B cell (primary cell): ENCODE results near the gene MTMR4. TPM values are rescaled to one million over a fixed set of nuclear protein-coding genes. Genes with fewer than 3 reads are reported as not detected.

Source experiments
- ATAC-seq: fragments of 200-7000 bp; cut with Tn5 transposase; one replicate; pipeline ENCODE4 v1.10.0; 2021; ENCODE audit warnings: low read depth, mild to moderate bottlenecking, moderate number of reproducible peaks, moderate library complexity
- CTCF ChIA-PET: fragments of 350-600 bp; sonication (Branson Sonifier 250); formaldehyde crosslinking; loops from one replicate; lab custom pipeline; 2021; ENCODE audit warnings: antibody characterized with exemption, inconsistent platforms; lab: Charles Lee
- POLR2A ChIA-PET: fragments of 350-600 bp; sonication (Branson Sonifier 250); formaldehyde crosslinking; loops from one replicate; lab custom pipeline; 2021; ENCODE audit warnings: antibody characterized with exemption; lab: Charles Lee
- DNase-seq: peaks from one replicate; pipeline ENCODE4 v3.0.0; 2013
- H2AFZ ChIP-seq: 2 replicates; pipeline ENCODE4 v1.6.1; 2012; ENCODE audit warnings: mild to moderate bottlenecking, low read depth, low read length; ENCODE audit not compliant: insufficient read depth, poor library complexity, severe bottlenecking
- H3K27ac ChIP-seq, 2 donors: 1 replicate in 1 of 2; 2 replicates in 1 of 2; pipeline ENCODE4 v1.5.1; 2012 to 2013; ENCODE audit warnings: low read length in 2 of 2, mild to moderate bottlenecking in 2 of 2, moderate library complexity in 1 of 2
- H3K27me3 ChIP-seq, 4 experiments: fragments of 200-600 bp in 1 of 4; sonication (generic) in 1 of 4; replicated peaks in 1 of 4; 1 replicate in 2 of 4; 2 replicates in 2 of 4; pipeline versions ENCODE4 v1.6.1 to v1.7.0; 2013 to 2016; ENCODE audit warnings: low read length in 3 of 4, mild to moderate bottlenecking in 2 of 4, mixed read lengths in 1 of 4, moderate library complexity in 1 of 4; ENCODE audit not compliant: insufficient read depth in 4 of 4, control insufficient read depth in 3 of 4; ENCODE audit errors: control extremely low read depth in 1 of 4
- H3K36me3 ChIP-seq, 2 experiments: replicated peaks in 1 of 2; 1 replicate in 1 of 2; 2 replicates in 1 of 2; pipeline versions ENCODE4 v1.6.1 to v1.7.1; 2013; ENCODE audit warnings: low read length in 1 of 2; ENCODE audit not compliant: insufficient read depth in 2 of 2, control insufficient read depth in 1 of 2; ENCODE audit errors: control extremely low read depth in 1 of 2, extremely low read depth in 1 of 2
- H3K4me1 ChIP-seq, 2 donors: fragments of 200-600 bp in 1 of 2; sonication (generic) in 1 of 2; 1 replicate in 1 of 2; 2 replicates in 1 of 2; pipeline versions ENCODE4 v1.5.1 to v1.6.1; 2013 to 2017; ENCODE audit warnings: low read length in 2 of 2; ENCODE audit not compliant: control insufficient read depth in 2 of 2, insufficient read depth in 2 of 2
- H3K4me2 ChIP-seq: replicated peaks from 2 replicates; pipeline ENCODE3; 2012; ENCODE audit warnings: mild to moderate bottlenecking, low read depth, low read length; ENCODE audit not compliant: poor library complexity, severe bottlenecking
- H3K4me3 ChIP-seq, 5 experiments: fragments of 200-600 bp in 1 of 5; sonication (generic) in 1 of 5; 1 replicate in 3 of 5; 2 replicates in 2 of 5; pipeline versions ENCODE4 v1.5.1 to v1.7.0; 2011 to 2016; ENCODE audit warnings: low read length in 4 of 5, mild to moderate bottlenecking in 4 of 5, low read depth in 2 of 5, control low read depth in 1 of 5, moderate library complexity in 1 of 5; ENCODE audit not compliant: insufficient read depth in 1 of 5; ENCODE audit errors: control extremely low read depth in 1 of 5, extremely low read depth in 1 of 5
- H3K79me2 ChIP-seq: fragments of 200-600 bp; sonication (generic); one replicate; pipeline ENCODE4 v1.6.0; 2016; ENCODE audit warnings: low read length; ENCODE audit not compliant: control insufficient read depth, insufficient read depth
- H3K9ac ChIP-seq: fragments of 200-600 bp; sonication (generic); 2 replicates; pipeline ENCODE4 v1.6.1; 2017; ENCODE audit warnings: mild to moderate bottlenecking, low read length, moderate library complexity
- H3K9me3 ChIP-seq, 3 donors: one replicate each; pipeline versions ENCODE4 v1.6.1 to v1.7.1; 2013; ENCODE audit warnings: low read length in 2 of 3; ENCODE audit not compliant: control insufficient read depth in 2 of 3, insufficient read depth in 1 of 3; ENCODE audit errors: control extremely low read depth in 1 of 3
- H4K20me1 ChIP-seq: 2 replicates; pipeline ENCODE4 v1.6.0; 2012; ENCODE audit warnings: mild to moderate bottlenecking, low read length; ENCODE audit not compliant: insufficient read depth, control insufficient read depth, poor library complexity, severe bottlenecking
- H3K27ac Mint-ChIP-seq: one replicate; pipeline ENCODE4 v1.8.0; 2021; ENCODE audit warnings: mixed read lengths
- H3K27me3 Mint-ChIP-seq: one replicate; pipeline ENCODE4 v1.8.0; 2021; ENCODE audit warnings: mixed read lengths
- H3K4me1 Mint-ChIP-seq: one replicate; pipeline ENCODE4 v1.8.0; 2021; ENCODE audit warnings: mixed read lengths
- H3K4me3 Mint-ChIP-seq: one replicate; pipeline ENCODE4 v1.8.0; 2021; ENCODE audit warnings: mixed read lengths
- H3K9me3 Mint-ChIP-seq: one replicate; pipeline ENCODE4 v1.8.0; 2022; ENCODE audit warnings: mixed read lengths; ENCODE audit not compliant: insufficient read depth
- CTCF ChIP-seq: fragments of 200-600 bp; IDR thresholded peaks from one replicate; pipeline ENCODE4 v1.8.0; 2022; ENCODE audit warnings: antibody characterized with exemption, mild to moderate bottlenecking
- EZH2 ChIP-seq: IDR thresholded peaks from 2 replicates; pipeline ENCODE4 v1.6.1; 2012; ENCODE audit warnings: borderline replicate concordance, low read depth, mild to moderate bottlenecking, moderate library complexity, low read length; ENCODE audit not compliant: insufficient read depth, poor library complexity, severe bottlenecking
- WGBS: methylation state at CpG from one replicate; pipeline ENCODE4 v1.1.5; 2013; ENCODE audit warnings: missing lambda C conversion rate; ENCODE audit not compliant: insufficient coverage; 5-methylcytosine and 5-hydroxymethylcytosine counted together
- intact Hi-C: fragments of 100-400 bp; cut with micrococcal nuclease; formaldehyde crosslinking; loops from one replicate; pipeline ENCODE4 v1.10.0; 2022
- polyA plus RNA-seq: library from polyadenylated mRNA; depleted of rRNA; stranded (reverse); fragments of >200 nt; gene quantifications from 2 replicates; pipeline ENCODE4 v1.2.3, GENCODE V29; 2012
- total RNA-seq, 2 donors: library from RNA; stranded (reverse); fragments of 120-200 nt in 1 of 2; gene quantifications; 1 replicate in 1 of 2; 2 replicates in 1 of 2; pipeline versions ENCODE4 v1.2.3 to v1.2.4, GENCODE V29; 2013 to 2022

Gene MTMR4
- total and polyA plus RNA-seq, 2 donors (not counting 1 experiment from before 2014, with no cell fraction given), result 35.2 to 84.7 TPM

GRCh38 chr17:58452738-58453137 lies 61.7 kb downstream of the MTMR4 start:
- Mint-ChIP-seq H3K9me3 (no peaks in the 10 kb centered on the region), H3K27me3 (no peaks in the 10 kb centered on the region), H3K27ac (no peak overlapping the region), H3K4me1 (no peaks in the 10 kb centered on the region), H3K4me3 (no peak overlapping the region)
- Histone ChIP-seq H3K36me3 (peaks cover 0 to 8% of the 10 kb centered on the region in 2 experiments), H2AFZ (no peak overlapping the region), H3K27ac (no peak overlapping the region), H4K20me1 (no peaks in the 10 kb centered on the region), H3K4me1 (no peaks in the 10 kb centered on the region), H3K4me3 (no peak overlapping the region), H3K27me3 (no peaks in the 10 kb centered on the region), H3K9me3 (no peaks in the 10 kb centered on the region), H3K9ac (no peak overlapping the region), H3K79me2 (no peaks in the 10 kb centered on the region), H3K4me2 (no peak overlapping the region)
- TF ChIP-seq EZH2 (no peak), CTCF (no peak)
- intact Hi-C loops, result no loop called here
- ChIA-PET POLR2A (no interaction called here), CTCF (interaction anchor here (0.6 to 1.7 kb wide), 3 partner anchors 136 to 330 kb away, joined by 3 to 9 read pairs (median 3); no protein-coding TSS in a partner anchor)
- WGBS, result 100% methylated on average over 1 of the region's 1 CpG
- DNase-seq, result no peak
- ATAC-seq, result no peak
